ENCODE data around the gene RFPL2.

RFPL2 gene

GRCh38 chr22:32240461-32240860, 35.6 kb upstream of the RFPL2 start:
- ChIA-PET POLR2A (no interaction called here), CTCF (no interaction called here)
- TF ChIP-seq BHLHE40 (IDR thresholded peaks at IDR 0.05; ENCODE audit: borderline replicate concordance) (no peak), HDGF (IDR thresholded peaks at IDR 0.05; ENCODE audit: borderline replicate concordance) (no peak), ARNT (IDR thresholded peaks at IDR 0.05) (no peak), PKNOX1 (IDR thresholded peaks at IDR 0.05) (no peak), SP1 (IDR thresholded peaks at IDR 0.05) (no peak), FOXM1 (IDR thresholded peaks at IDR 0.05; ENCODE audit: borderline replicate concordance) (no peak), NFRKB (IDR thresholded peaks at IDR 0.05) (no peak), ELF4 (IDR thresholded peaks at IDR 0.05) (no peak), ZNF384 (IDR thresholded peaks at IDR 0.05) (no peak), CTBP1 (IDR thresholded peaks at IDR 0.05; ENCODE audit: borderline replicate concordance) (no peak), TARDBP (IDR thresholded peaks at IDR 0.05) (no peak), FOXK2 (IDR thresholded peaks at IDR 0.05) (no peak), SUZ12 (IDR thresholded peaks at IDR 0.05) (no peak), FOXA1 (IDR thresholded peaks at IDR 0.05) (no peak), L3MBTL2 (conservative IDR thresholded peaks at IDR 0.05) (no peak), LEF1 (IDR thresholded peaks at IDR 0.05; ENCODE audit: borderline replicate concordance) (no peak)
- DNase-seq (ENCODE audit: extremely low spot score): no peak

- POLR2A ChIA-PET: no interaction called here
- TF ChIP-seq SP1 (IDR thresholded peaks at IDR 0.05) (no peak), LEF1 (IDR thresholded peaks at IDR 0.05; ENCODE audit: borderline replicate concordance) (no peak), HDGF (IDR thresholded peaks at IDR 0.05; ENCODE audit: borderline replicate concordance) (no peak), L3MBTL2 (conservative IDR thresholded peaks at IDR 0.05) (no peak), NFRKB (IDR thresholded peaks at IDR 0.05) (no peak), TARDBP (IDR thresholded peaks at IDR 0.05) (no peak), BHLHE40 (IDR thresholded peaks at IDR 0.05; ENCODE audit: borderline replicate concordance) (no peak), ARNT (IDR thresholded peaks at IDR 0.05) (no peak), PKNOX1 (IDR thresholded peaks at IDR 0.05) (no peak), ELF4 (IDR thresholded peaks at IDR 0.05) (no peak), FOXM1 (IDR thresholded peaks at IDR 0.05; ENCODE audit: borderline replicate concordance) (no peak), FOXA1 (IDR thresholded peaks at IDR 0.05) (no peak), SUZ12 (IDR thresholded peaks at IDR 0.05) (no peak), FOXK2 (IDR thresholded peaks at IDR 0.05) (no peak), ZNF384 (IDR thresholded peaks at IDR 0.05) (no peak)
- no peak for DNase-seq (ENCODE audit: extremely low spot score)
- CTCF ChIA-PET: interaction anchor here (0.6 to 1.1 kb wide), 3 partner anchors 15 to 211 kb away, joined by 3 to 4 read pairs (median 3); no protein-coding TSS in a partner anchor
Measured at GRCh38 chr22:32237906-32238305, 33.0 kb upstream of the RFPL2 start.

GRCh38 chr22:32236970-32237369, 32.1 kb upstream of the RFPL2 start:
- no peak for TF ChIP-seq SUZ12 (IDR thresholded peaks at IDR 0.05)
- no peak for TF ChIP-seq FOXK2 (IDR thresholded peaks at IDR 0.05)
- no peak for TF ChIP-seq FOXA1 (IDR thresholded peaks at IDR 0.05)
- no peak for TF ChIP-seq BHLHE40 (IDR thresholded peaks at IDR 0.05; ENCODE audit: borderline replicate concordance)
- TF ChIP-seq ELF4 (IDR thresholded peaks at IDR 0.05): no peak
- TF ChIP-seq SP1 (IDR thresholded peaks at IDR 0.05): no peak
- no peak for TF ChIP-seq NFRKB (IDR thresholded peaks at IDR 0.05)
- no peak for TF ChIP-seq PKNOX1 (IDR thresholded peaks at IDR 0.05)
- TF ChIP-seq ARNT (IDR thresholded peaks at IDR 0.05): no peak
- no peak for TF ChIP-seq TARDBP (IDR thresholded peaks at IDR 0.05)
- TF ChIP-seq CTBP1 (IDR thresholded peaks at IDR 0.05; ENCODE audit: borderline replicate concordance): no peak
- no peak for TF ChIP-seq L3MBTL2 (conservative IDR thresholded peaks at IDR 0.05)
- no peak for TF ChIP-seq ZNF384 (IDR thresholded peaks at IDR 0.05)
- no peak for TF ChIP-seq HDGF (IDR thresholded peaks at IDR 0.05; ENCODE audit: borderline replicate concordance)
- no peak for DNase-seq (ENCODE audit: extremely low spot score)
- ChIA-PET CTCF (interaction anchor here (0.7 kb wide), 1 partner anchor 13 kb away, joined by 5 read pairs; no protein-coding TSS in a partner anchor), POLR2A (no interaction called here)

- ChIA-PET POLR2A (no interaction called here), CTCF (interaction anchor here (1.0 to 1.1 kb wide), 2 partner anchors 31 to 263 kb away, joined by 3 to 4 read pairs; no protein-coding TSS in a partner anchor)
- DNase-seq (ENCODE audit: extremely low spot score): no peak
- TF ChIP-seq HDGF (IDR thresholded peaks at IDR 0.05; ENCODE audit: borderline replicate concordance): no peak
Measured at GRCh38 chr22:32233091-32233490, 28.2 kb upstream of the RFPL2 start.

- ChIA-PET CTCF (no interaction called here), POLR2A (no interaction called here)
- no peak for DNase-seq (ENCODE audit: extremely low spot score)
- TF ChIP-seq HDGF (IDR thresholded peaks at IDR 0.05; ENCODE audit: borderline replicate concordance) (no peak), CTBP1 (IDR thresholded peaks at IDR 0.05; ENCODE audit: borderline replicate concordance) (no peak), L3MBTL2 (conservative IDR thresholded peaks at IDR 0.05) (no peak), ARNT (IDR thresholded peaks at IDR 0.05) (no peak), BHLHE40 (IDR thresholded peaks at IDR 0.05; ENCODE audit: borderline replicate concordance) (no peak), FOXK2 (IDR thresholded peaks at IDR 0.05) (no peak), FOXA1 (IDR thresholded peaks at IDR 0.05) (no peak), FOXM1 (IDR thresholded peaks at IDR 0.05; ENCODE audit: borderline replicate concordance) (no peak), PKNOX1 (IDR thresholded peaks at IDR 0.05) (no peak), LEF1 (IDR thresholded peaks at IDR 0.05; ENCODE audit: borderline replicate concordance) (no peak), TARDBP (IDR thresholded peaks at IDR 0.05) (no peak), ZNF384 (IDR thresholded peaks at IDR 0.05) (no peak), SP1 (IDR thresholded peaks at IDR 0.05) (no peak), ELF4 (IDR thresholded peaks at IDR 0.05) (no peak), SUZ12 (IDR thresholded peaks at IDR 0.05) (no peak), NFRKB (IDR thresholded peaks at IDR 0.05) (no peak)
Measured at GRCh38 chr22:32232191-32232830, 27.4 kb upstream of the RFPL2 start.
